GM23248 (cell line): ENCODE measurements around the gene RGS9.

Experiments used
- EZH2 ChIP-seq: fragments of 200-600 bp; sonication (generic); IDR thresholded peaks from 2 replicates; pipeline ENCODE4 v1.6.1; 2018; ENCODE audit warnings: antibody characterized with exemption, mild to moderate bottlenecking; ENCODE audit not compliant: insufficient read depth, poor library complexity, severe bottlenecking
- EZH2phosphoT487 ChIP-seq: fragments of 200-600 bp; sonication (generic); IDR thresholded peaks from 2 replicates; pipeline ENCODE4 v1.6.1; 2018; ENCODE audit warnings: antibody characterized with exemption, moderate library complexity, mild to moderate bottlenecking, low read depth; ENCODE audit not compliant: insufficient read depth

- TF ChIP-seq EZH2, result no peak
- no peak for TF ChIP-seq EZH2phosphoT487
Observed at GRCh38 chr17:65117384-65118035, 19.7 kb upstream of the RGS9 start.
